ENCODE data around the gene BCAS4.

- TF ChIP-seq, protein P1, sequence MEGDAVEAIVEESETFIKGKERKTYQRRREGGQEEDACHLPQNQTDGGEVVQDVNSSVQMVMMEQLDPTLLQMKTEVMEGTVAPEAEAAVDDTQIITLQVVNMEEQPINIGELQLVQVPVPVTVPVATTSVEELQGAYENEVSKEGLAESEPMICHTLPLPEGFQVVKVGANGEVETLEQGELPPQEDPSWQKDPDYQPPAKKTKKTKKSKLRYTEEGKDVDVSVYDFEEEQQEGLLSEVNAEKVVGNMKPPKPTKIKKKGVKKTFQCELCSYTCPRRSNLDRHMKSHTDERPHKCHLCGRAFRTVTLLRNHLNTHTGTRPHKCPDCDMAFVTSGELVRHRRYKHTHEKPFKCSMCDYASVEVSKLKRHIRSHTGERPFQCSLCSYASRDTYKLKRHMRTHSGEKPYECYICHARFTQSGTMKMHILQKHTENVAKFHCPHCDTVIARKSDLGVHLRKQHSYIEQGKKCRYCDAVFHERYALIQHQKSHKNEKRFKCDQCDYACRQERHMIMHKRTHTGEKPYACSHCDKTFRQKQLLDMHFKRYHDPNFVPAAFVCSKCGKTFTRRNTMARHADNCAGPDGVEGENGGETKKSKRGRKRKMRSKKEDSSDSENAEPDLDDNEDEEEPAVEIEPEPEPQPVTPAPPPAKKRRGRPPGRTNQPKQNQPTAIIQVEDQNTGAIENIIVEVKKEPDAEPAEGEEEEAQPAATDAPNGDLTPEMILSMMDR (IDR thresholded peaks at IDR 0.05), result no peak
- no peak for TF ChIP-seq POLR2AphosphoS5 (IDR thresholded peaks at IDR 0.05)
Measured at GRCh38 chr20:50801747-50802125, 6.9 kb downstream of the BCAS4 start.

All from prostate gland (tissue), 2 donors.